GM12873 (cell line): ENCODE results near the gene SHE.

Experiments
- TF ChIP-seq, protein P1 (sequence below): IDR thresholded peaks from 2 replicates; pipeline ENCODE4 v1.5.1; 2012; ENCODE audit warnings: low read depth, mild to moderate bottlenecking, moderate library complexity, low read length, control low read depth; ENCODE audit not compliant: insufficient read depth; ENCODE audit errors: missing control alignments

The SHE gene

DNA sequence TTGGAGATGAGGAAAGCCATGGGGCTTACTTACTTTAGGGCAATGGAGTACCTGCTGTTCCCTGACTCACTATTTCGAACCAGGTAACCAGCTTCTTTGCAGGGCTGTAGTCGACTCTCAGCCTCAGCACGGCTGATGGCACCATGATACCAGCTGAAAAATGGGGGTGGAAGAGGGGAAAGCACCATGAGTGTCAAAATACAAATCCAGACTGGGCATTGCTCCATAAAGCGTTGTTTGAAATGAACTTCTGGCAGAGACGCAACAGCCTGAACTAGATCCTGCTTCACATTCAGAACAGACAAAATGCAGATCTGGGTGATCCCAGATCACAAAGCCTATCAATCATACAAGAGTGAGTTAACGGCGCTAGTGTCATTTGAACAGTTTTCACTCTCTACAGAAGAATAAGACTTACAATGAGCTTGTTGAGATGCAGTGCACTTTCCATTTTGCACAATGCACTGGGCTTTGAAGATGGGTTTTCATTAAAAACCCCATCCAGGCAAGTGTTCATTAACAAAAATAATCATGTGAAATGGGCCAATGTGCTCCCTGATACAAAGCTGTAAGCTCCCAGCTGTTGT, 16.2 kb downstream of the SHE start:
- TF ChIP-seq, protein P1, sequence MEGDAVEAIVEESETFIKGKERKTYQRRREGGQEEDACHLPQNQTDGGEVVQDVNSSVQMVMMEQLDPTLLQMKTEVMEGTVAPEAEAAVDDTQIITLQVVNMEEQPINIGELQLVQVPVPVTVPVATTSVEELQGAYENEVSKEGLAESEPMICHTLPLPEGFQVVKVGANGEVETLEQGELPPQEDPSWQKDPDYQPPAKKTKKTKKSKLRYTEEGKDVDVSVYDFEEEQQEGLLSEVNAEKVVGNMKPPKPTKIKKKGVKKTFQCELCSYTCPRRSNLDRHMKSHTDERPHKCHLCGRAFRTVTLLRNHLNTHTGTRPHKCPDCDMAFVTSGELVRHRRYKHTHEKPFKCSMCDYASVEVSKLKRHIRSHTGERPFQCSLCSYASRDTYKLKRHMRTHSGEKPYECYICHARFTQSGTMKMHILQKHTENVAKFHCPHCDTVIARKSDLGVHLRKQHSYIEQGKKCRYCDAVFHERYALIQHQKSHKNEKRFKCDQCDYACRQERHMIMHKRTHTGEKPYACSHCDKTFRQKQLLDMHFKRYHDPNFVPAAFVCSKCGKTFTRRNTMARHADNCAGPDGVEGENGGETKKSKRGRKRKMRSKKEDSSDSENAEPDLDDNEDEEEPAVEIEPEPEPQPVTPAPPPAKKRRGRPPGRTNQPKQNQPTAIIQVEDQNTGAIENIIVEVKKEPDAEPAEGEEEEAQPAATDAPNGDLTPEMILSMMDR: no peak

DNA sequence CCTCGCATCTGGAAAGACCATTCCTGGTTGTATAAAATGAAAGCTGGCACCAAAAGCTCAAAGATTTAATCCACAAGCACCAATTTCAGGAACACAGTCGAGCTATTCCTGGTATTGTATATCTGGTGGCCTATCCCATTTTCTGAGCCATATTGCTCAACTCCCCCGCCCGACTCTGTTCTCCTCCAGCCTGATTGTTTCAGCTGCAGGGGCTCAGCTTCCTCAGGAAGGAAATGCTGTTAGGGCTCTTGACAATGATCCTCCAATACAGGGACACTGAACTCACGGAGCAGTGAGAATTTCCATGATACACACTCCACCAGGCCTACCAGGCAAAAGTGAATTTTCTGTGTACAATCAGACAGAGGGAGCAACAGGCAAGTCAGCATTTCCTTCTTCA, 17.1 kb downstream of the SHE start:
- TF ChIP-seq, protein P1: no peak

DNA sequence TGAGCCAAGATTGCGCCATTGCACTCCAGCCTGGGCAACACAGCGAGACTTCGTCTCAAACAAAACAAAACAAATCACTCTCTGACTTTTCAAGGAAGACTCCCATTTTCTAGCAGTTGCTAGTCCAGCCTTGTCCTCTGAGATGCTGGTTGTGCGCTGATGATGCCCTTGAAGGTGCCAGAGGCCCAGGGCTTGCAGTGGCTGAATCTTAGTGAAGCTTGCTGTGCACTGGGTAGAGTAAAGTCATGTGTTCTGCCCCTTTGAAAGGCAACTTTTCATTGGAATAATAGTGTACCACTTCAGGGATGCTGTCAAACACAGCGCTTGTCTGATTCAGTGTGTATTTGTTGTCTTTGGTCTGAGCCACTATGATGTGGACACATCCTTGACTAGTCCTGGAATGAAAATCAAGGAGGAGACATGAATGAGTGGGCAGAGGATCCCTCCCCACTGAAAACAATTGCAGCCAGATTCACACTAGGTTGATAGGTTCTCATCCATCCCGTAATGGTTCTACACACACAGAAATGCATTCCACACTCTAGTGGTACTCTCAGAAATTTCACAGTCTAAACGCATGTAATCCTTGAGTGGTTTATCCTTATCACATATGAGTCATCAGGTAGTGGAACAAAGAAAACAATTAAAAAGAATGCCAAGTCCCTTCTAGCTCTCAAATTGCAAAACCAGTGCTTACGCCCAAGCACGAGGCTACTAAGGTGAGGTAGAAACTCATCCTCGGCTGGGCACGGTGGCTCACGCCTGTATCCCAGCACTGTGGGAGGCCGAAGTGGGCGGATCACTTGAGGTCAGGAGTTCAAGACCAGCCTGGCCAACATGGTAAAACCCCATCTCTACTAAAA, 18.0 kb downstream of the SHE start:
- TF ChIP-seq, protein P1: no peak

DNA sequence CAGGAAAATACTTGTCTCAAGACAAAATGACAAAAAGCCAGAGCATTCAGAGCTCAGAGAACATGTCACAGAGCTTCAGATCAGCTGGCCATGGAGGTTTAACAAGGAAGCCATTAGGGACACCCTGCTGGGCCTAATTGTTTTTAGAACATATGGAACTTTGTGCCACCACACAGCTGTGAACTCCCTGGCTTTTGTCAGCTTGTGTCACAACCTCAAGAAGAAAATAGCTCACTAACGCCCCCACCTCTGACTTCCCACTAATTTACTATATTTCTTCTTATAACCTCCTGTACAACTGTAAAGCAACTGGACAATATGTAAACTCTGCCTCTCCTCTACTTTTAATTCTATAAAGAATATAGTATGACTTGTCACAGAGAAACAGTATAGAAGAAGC, 21.2 kb downstream of the SHE start:
- TF ChIP-seq, protein P1: no peak

DNA sequence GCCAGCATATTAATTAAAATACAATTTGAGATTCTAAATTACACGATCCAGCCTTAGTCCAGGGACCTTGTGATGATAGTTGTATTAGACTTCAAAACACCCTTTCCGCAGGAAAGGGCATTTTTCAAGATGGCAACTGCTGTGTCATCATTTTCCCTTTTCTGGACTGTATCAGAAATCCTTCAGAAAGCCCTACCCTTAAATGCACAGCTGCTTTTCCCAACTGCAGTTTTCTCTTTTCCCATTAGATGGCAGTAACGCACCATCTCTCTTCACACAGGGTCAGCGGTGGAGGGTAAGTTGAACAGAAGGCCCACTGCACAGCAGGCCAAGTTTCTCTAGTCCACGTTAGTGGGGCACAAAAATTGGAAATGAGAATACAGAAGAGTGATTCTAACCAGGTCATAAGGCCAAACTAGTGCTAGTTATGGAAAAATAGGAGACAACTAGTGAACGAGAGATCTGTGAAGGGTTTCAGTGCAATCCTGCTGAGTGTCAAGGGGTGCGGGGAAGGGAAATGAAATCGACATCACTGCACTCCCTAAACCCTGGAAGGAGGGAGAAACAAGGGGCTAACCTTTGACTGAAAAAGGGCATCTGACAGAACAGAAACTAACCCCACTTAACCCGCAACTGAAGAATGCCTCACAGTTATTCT, 22.3 kb downstream of the SHE start:
- TF ChIP-seq, protein P1: peak; percentile 89

DNA sequence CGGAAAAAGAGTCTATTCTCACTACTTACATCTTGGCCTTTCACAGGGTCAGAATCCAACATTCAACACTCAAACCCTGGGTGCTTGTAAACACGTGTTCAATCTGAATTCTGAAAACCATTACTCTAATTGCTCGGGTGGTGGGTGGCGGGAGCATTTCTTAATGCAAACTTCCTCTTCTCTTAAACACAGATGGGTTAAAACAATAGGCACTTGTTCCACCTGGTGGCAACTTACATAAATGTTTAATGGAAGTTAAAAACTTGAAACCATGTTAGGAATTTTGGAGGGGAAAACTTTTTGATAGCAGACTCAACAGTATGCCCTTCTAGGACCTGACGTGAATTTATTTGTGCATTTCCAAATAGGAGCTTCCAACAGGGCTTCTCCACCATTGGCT, 23.6 kb downstream of the SHE start:
- TF ChIP-seq, protein P1: peak; percentile 29

DNA sequence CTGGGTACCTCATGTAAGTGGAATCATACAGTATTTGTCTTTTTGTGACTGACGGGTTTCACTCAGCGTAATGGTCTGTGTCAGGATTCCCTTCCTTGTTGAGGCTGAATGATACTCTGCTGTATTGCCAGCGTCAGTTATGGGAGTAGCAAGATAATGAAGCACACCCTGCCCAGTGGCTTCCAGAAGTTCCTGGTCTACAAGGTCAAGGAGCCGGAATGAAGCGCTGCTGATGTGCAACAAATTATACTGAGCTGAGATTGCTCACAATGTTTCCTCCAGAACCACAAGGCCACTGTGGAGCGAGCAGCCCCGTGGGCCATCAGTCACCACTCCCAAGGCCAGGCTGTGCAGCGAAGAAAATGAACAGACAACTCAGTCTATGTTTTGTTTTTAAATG, 24.2 kb downstream of the SHE start:
- TF ChIP-seq, protein P1: no peak
